HG03139 (cell line): Measurements from ENCODE around the gene LRRC27.

Experiments used
- ATAC-seq: cut with Tn5 transposase; IDR thresholded peaks from one replicate; pipeline ENCODE4 v1.9.1; 2021; ENCODE audit not compliant: unreplicated experiment

LRRC27 gene

GRCh38 chr10:132410779-132411532 lies 79.0 kb downstream of the LRRC27 start:
- no peak for ATAC-seq

DNA sequence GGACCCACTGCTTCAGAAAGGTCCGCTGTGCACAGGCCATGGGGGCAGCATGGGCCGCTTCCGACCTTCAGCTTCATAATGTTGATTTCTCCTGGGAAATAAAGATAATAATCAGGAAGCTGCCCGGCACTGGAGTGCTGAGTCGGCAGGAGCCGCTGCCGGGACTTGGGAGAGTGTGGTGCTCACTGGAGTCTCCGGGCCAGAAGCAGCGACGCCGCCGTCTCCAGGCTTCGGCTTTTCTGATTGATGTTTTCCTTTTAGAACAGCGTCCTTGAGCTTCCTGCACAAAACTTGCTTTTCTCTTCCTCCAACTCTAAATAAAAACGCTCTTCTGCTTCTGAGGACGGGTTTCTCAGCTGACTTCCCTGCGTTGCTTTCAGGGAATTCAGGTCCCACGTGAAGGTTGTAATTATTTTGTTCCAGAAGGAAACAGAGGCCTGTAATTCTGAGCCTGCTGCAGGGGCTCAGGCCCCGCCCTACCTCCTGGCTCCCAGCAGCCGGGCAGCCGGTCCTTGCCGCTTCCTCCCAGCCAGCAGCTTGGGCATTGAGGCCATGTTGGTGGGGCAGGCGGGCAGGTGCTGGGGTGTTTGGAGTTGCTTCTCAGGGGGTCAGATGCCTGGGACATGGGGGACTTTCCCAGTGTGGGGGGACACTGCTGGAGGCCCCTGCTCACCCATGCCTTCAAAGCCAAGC lies 79.7 kb downstream of the LRRC27 start:
- no peak for ATAC-seq

DNA sequence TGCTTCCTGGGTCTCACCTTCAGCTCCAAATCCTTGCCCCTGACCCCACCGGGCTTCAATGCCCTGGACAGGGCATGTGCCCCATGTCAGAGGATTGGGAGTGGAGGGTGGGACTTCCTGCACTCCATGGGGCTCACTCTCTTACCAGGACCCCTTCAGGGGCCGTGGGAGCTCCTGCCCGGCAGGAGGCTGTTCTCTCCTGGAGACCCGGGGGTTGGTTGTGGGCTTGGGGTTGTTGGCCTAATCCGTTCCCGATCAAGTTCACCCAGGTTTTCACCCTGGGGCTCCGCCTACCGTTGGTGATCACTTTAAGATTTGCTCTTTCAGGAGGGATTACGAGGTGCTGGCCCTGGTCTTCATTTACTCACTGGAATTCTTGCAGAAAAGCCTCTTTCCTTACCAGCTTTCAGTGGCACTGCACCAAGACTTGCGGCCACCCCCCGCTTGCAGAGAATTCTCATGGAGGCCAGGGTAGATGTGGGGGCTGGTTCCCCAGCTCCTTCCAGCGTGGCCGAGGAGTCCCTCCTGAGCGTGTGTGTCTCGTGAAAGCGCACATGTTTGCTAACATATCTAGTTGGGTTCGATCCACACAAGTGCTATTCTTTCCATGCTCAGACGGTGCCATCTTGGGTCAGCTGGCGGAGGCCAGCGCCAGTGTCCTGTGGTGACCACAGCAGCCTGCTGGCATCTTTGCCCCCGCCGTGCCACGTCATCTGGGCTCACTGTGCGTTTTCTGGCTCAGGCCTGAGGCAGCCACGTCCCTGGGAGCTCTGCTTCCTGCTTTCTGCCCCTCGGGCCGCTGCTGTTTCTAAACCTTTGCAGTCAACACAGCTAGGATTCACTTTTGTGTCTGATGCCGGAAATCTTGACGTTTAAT lies 80.6 kb downstream of the LRRC27 start:
- ATAC-seq: no peak

DNA sequence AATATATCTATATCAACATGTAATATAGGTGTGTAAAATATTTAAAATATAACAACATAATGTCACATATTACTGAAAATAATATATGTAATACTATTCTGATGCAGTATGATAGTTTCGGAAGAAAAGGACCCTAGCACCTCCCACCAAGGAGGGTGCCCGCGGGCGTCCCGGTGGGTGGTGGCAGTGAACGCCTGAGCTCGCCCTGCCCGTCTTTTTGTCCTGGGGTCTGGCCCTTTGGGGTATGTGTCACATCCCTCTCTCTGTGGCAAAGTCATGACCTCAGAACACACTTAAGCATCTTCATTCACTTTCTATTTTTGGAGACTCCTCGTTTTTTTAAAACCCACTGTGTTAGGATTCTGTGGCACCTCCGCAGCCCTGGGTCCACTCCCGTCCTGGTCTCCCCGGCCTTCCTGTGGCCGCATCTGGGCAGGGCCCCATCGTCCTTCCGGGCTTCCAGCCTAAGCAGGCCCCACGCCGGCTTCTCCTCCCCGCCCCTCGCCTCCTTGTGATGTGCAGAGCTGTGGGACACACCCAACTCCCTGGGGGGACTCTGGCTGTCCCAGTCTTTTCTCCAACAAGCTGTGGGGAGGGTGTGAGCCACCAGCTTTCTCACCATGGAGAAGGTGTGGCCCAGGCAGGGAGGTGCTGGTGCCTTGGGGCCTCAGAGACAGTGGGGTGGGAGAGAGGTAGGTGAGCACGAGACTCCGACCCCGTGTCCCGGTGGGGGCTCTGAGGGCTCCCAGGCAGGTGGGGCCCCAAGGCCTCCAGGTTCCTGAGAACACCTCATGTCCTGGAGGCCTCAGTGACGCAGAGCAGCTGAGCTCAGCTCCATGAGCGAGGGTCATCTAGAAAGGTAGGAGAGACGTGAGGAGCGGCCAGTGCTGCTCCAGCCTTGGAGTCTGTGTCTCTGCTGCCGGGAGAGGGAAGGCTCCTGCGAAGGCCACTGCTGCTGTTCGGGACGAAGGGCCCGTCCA lies 81.5 kb downstream of the LRRC27 start:
- ATAC-seq: no peak

- ATAC-seq: no peak
Observed at GRCh38 chr10:132414402-132415016, 82.5 kb downstream of the LRRC27 start.

GRCh38 chr10:132415255-132415654 lies 83.3 kb downstream of the LRRC27 start:
- no peak for ATAC-seq

GRCh38 chr10:132415956-132416355 lies 84.0 kb downstream of the LRRC27 start:
- ATAC-seq: no peak

- no peak for ATAC-seq
Observed at GRCh38 chr10:132416566-132417256, 84.7 kb downstream of the LRRC27 start.

DNA sequence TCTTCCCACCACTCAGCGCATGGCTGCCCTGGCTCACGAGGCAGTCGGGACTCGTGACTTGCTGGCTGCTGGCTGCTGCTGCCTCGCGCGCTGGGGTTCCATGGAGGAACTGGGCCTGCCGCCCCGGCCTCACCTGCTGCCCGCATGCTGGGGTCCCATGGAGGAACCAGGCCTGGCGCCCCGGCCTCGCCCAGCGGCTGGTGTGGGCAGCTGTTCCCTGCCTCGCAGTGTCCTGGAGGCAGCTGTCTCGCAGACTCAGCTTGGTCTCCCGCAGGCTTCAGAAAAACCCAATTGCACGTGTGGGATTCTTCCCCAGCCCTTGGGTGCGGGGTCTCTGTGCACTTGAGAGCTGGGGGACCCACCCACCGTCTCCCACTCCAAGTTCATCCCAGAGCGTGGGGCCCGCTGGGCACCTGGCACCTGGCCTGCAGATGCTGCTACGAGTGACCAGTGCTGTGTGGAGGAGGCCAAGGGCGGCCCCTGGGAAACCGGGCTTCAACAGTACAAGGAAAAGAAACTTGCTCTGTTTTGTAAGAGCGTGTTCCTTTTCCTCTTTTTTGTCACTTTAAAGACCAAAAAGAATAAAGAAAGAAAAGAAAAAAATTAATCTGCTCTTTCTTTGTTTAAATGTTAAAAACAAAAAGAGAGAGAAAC lies 85.4 kb downstream of the LRRC27 start:
- no peak for ATAC-seq

DNA sequence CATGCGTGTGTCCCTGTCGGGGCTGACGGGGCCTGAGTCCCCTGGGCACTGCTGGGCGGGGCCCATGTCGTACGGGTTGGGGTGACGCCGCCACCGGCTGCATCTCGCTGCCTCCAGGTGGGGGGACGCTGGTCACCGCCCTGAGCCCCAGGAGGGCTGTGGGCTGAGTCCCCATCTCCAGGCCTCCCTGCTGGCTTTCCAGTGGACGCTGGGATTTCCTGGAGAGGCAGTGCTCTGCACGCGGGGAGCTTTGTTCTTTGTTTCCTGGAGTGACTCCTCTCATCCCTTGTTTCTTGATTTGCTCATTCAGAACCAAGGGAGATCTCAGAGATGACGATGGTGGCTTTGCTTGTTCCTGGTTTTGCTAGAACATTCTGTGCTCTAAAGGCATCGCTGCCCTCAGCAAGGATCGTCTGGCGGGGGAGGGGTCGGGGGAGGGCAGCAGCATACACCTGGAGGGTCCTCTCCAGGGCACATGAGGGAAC lies 86.0 kb downstream of the LRRC27 start:
- no peak for ATAC-seq

DNA sequence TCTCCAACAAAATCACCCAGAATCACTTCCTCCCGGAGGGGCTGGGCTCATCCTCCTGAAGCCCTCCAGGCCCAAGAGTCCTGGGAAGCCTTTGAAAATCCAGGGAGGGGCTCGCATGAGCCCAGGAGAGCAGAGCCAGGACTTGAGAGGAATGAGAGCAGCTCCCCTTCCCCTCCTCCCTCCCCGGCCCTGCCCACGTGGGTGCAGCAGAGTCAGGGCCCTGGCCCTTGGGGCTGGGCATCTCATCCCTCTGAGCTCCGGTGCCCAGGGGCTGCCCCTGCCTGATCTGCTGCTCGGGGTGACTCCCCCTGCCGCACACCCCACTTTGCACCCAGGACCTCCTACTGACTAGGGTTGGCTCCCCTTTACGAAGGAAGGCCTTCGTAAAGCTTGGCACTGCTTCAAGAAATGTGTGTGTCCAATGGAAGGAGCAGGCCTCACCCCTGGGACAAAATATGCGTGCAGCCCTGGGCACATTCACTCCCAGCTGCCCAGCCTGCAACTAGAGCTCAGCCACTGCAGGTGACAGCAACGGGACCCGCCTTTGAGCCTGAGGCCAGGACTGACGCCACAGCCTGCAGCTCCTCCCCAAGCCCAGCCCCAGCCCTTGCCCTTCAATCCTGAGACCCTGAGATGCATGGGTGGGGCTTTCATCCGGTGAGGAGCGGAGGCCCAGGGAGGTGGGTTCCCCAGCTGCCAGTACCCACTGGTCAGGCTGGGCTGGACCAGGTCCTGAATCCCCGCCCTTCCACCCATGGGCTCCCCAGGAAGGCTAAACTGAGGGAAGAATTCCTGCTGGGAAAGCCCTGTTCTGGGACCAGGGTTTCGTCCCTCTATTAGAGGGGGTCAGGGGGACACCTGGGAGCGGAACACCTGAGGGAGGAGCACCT lies 86.8 kb downstream of the LRRC27 start:
- ATAC-seq: no peak

DNA sequence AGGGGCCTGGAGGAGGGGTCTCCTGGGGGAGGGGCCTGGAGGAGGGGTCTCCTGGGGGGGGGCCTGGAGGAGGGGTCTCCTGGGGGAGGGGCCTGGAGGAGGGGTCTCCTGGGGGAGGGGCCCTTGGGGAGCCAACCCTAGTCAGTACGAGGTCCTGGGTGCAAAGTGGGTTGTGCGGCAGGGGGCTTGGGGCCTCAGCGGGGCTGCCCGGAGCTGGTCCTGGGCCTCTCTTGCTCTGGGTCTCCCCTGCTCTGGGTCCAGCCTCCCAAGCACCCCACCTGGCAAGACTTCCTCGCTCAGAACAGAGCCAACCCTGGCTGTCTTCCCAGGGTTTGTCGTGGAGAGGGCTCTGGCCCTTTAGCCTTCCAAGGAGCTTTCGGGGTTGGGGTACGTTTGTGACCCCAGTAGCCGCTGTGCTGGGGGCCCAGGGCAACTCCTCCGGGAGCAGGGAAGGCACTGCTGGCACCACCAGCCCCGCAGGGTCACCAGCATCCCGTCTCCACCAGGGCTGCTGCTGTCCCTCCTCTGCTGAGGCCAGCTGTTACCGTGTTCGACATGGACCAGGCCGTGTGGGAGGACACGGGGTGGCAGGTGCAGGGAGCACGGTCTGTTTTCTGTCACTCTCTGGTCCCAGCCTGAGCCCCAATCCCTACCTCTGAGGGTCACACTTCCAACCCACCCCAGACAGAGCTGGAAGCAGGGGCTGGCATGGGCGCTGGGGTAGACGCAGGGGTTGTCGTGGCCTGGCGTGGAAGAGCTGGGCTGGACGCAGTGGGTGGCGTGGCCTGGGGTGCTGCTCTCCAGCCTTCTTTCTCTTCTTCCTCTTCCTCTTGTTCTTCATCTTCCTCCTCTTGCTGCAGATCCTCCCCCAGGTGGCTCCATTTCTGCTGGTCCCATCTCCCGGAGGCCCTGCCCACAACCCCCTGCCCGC lies 87.8 kb downstream of the LRRC27 start:
- ATAC-seq: no peak

- no peak for ATAC-seq
Observed at GRCh38 chr10:132420469-132420980, 88.5 kb downstream of the LRRC27 start.

- ATAC-seq: no peak
Observed at GRCh38 chr10:132420981-132421846, 89.2 kb downstream of the LRRC27 start.
